Measurements from ENCODE around the gene REG4.
A peak's percentile ranks its signal among the peaks of the same experiment; 100 is the strongest.
"Not testable (repeated sequence)": the region's sequence is repeated elsewhere in the genome, so short reads cannot be mapped to it uniquely, and the experiment has no call there.

The REG4 gene

DNA sequence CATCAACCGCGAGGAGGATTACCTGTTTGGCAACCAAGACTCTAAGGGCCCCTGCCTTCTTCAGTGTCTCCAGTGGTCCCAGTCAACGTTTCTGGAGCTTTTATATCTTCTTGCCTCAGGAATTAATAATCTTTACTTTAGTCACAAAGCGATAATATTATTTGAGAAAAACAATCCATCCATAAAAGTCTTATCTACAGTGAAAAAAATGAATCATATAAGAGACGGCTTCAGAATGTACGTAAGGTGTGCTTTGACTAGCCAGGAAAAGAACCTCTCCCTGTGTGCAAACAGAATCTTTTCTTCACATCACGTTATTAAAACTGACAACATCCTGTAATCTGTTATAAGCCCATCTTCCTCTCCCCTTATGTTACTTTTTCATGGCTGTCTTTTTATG is at the start of gene REG4:
TSS of gene REG4 (minus strand) at position 74 of the 400 bp plus-strand sequence. CDS start 2,691 bp downstream, outside the sequence.
- DNase-seq: no peak

DNA sequence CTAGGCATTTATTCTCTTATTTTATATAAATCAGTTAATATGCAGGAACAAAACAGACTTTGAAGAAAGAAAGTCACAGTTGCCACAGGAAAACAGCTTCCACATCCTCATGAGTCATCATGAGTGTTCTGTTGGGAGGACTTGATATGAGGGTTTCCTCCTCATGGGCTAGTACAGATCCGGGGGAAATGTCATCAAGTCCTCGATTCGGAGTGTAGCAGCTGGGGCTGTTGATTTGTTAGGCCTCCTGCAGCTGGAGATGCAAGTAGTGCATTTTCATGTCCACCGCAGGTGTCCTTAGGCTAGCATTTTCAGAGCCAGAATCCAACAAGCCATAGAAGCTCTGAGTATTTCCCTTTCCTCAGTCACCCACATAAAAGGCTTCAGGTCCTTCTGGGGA is 48.4 kb upstream of the REG4 start:
- no peak for DNase-seq

GRCh38 chr1:119858556-119859214 is 47.4 kb upstream of the REG4 start:
- not testable (repeated sequence) for DNase-seq

DNA sequence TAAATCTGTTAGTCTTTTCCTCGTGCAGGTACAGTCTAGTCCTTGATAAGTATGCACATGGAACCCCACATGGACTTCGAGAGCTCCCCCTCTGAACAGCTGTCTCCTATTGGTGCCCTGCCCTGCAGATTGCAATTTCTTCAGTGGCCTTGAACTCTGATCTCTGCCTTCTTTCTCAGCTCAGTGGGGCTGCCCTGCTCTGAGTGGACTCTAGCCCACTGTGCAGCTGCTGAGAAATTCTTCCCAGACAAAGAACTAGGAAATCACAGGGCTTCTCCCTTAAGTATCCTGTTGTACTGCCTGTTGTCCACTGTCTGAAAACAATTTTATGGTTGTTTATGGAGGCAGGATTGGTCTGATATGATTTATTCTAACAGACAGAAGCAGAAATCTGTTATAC is 46.9 kb upstream of the REG4 start:
- DNase-seq: no peak

DNA sequence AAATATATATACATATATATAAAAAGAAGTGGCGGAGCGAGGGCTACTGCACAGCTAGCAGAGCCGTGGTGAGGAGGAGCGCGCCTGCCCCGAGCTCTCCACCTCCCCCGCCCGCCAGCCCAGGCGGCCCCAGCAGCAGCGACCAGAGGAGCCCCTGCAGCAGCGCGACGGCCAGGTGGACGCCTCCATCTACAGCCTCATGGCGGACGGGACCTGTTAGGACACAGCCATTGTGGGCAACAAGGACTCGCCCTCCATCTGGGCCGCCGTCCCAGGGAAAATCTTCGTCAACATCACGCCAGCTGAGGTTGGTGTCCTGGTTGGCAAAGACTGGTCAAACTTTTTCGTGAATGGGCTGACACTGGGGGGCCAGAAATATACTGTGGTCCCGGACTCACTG is 41.9 kb upstream of the REG4 start:
- no peak for DNase-seq

- not testable (repeated sequence) for DNase-seq
Observed at GRCh38 chr1:119844206-119844605, 32.9 kb upstream of the REG4 start.

- DNase-seq: no peak
Observed at GRCh38 chr1:119841306-119841705, 30.0 kb upstream of the REG4 start.

GRCh38 chr1:119840745-119841144 is 29.5 kb upstream of the REG4 start:
- no peak for DNase-seq

DNA sequence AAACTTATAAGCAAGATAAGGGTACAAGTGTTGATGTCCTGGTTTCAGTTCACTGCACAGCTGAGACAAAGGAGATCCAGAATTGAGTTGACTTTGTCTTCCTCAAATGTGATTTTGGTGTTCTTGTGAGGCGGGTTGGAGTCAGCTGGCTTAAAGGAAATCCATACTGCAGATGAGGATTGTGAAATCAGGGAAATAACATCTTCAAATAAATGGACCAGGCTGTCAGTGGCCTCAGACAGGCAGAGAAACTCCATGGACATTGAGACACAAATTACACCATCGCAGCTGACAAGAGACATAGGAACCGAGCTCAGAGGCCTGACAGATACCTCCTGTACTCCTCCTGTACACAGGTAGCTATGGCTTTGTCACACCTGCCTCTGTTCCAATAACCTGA is 27.0 kb upstream of the REG4 start:
- DNase-seq: no peak

- no peak for DNase-seq
Observed at GRCh38 chr1:119834990-119835389, 23.7 kb upstream of the REG4 start.

DNA sequence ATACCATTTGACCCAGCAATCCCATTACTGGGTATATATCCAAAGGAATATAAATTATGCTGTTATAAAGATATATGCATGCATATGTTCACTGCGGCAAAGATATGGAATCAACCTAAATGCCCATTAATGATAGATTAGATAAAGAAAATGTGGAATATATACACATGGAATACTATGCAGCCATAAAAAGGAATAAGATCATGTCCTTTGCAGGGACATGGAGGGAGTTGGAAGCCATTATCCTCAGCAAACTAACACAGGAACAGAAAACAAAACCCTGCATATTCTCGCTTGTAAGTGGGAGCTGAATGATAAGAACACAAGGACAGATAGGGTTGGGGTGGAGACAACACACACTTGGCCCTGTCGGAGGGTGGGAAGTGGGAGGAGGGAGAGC is 19.8 kb upstream of the REG4 start:
- DNase-seq: no peak

GRCh38 chr1:119829625-119830024 is 18.4 kb upstream of the REG4 start:
- no peak for DNase-seq

- not testable (repeated sequence) for DNase-seq
Observed at GRCh38 chr1:119829006-119829405, 17.7 kb upstream of the REG4 start.

GRCh38 chr1:119828266-119828665 is 17.0 kb upstream of the REG4 start:
- no peak for DNase-seq

DNA sequence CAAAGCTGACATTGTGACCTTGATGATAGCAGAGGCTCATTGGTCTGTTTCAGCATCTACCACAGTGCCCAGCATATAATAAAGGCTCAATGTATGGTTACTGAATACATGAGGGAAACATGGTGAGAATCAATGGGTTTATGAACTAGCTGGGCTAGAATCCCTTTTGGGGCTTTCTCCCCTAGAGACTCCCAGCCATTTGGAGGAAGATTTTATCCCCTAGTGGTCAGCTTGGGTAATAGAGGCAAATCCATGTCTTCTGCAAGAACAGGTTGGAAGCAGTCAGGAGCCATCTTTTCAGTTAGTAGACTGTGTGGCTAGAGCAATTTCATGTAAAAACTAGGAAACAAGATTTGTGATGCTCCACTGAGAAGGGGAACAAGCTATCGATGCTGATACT is 15.8 kb upstream of the REG4 start:
- no peak for DNase-seq

DNA sequence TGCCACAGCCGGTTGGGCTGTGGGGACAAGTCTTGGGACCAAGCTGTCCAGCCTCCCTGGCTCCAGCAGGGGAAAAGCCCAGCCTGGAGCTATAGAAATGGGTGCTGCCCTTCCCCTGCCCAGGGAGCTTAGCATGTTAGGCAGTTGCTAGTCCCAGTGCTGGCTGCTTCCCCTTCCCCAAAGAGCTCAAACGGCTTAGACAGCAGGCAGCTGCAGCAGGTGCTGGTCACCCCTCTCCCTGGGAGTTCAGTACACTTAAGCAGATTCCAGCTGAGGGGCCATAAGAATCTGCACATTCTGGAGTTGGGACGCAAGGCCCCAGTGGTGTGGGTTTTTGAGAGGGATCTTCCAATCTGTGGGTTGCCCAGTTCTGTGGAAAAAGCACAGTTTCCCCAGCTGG is 11.1 kb upstream of the REG4 start:
- DNase-seq: no peak

DNA sequence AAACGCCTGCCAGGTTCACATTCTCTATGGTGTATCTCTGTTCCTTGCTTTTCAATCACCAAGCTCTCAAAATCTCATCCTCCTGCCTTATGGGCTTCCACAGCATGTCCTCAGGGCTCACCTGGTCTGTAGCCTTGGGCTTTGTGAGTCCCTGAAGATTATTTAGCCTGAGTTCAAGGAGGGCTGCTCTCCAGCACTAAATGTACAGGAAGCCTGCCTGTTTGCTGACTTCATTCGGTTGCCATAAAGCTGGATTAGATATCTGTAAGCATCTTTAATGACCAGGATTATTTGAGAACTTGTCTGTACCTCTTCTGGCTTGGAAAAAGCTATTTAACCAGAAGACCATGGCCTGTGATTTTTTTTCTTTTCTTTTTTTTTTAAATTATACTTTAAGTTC is 6.9 kb upstream of the REG4 start:
- no peak for DNase-seq

- DNase-seq: no peak
Observed at GRCh38 chr1:119816407-119816806, 5.1 kb upstream of the REG4 start.

DNA sequence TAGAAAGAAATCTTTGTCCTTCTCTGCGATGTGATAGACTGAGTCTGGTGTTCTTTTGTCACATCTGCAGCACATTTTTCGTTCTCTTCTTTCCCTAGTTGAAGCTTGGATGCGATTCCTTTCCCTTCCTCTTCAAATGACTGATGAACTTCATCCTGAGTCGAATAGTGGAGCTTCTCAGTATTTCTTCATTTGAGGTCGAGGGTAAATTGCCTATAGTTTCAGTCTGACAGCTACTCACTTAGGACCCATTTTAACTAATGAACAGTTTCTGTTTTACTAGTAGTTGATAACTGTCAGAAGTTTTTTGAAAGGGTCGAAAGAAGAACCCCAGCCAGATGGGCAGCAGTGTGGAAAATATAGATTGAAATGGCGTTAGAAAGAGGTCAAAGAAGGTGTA is 4.7 kb upstream of the REG4 start:
- DNase-seq: no peak

DNA sequence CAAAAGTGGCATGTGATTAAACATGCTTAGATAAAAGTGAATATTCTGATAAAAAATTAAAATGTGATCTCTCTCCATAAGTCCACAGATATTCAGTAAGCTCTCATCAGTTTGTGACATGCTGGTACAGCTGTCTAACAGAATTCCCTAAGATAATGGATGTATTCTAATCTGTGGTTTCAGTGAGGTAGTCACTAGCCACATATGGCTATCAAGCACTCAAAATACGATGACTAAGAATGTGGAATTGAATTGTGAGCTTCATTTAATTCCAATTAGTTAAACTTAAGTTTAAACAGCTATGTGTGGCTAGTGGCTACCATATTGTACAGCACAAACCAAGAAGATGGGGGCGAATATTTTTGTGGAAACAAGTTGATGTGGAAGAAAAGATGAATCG is 4.1 kb upstream of the REG4 start:
- DNase-seq: no peak

- no peak for DNase-seq
Observed at GRCh38 chr1:119814288-119814687, 3.0 kb upstream of the REG4 start.

- no peak for DNase-seq
Observed at GRCh38 chr1:119811985-119812557, 811 bp upstream of the REG4 start.

DNA sequence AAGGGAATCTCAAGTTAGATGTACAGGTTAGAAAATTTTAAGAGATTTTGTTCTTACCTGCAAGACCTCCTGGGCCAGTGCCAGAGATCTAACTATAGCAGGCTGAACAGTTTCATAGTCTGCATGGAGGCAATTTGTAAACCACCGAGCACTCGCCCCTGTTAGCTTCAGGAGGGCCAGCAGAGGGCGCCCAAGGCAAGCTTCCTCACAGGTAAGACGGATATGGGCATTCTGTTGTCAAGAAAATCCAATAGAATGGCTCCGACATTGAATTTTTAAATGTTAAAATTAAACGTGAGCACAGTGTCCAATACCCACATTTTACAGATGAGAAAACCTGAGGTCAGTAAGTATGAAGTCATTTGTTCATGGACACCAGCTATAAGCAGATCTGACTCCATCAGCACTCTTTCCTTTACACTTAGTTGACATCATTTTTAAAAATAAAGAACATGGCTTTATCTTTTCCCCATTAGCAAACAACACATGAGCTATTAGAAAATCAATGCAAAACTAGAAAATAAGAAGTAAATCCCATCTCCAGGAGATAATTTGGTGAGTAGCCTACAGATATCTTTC is 2.2 kb downstream of the REG4 start:
- peak; percentile 62 for DNase-seq

GRCh38 chr1:119808491-119808890 is 2.8 kb downstream of the REG4 start:
- no peak for DNase-seq

DNA sequence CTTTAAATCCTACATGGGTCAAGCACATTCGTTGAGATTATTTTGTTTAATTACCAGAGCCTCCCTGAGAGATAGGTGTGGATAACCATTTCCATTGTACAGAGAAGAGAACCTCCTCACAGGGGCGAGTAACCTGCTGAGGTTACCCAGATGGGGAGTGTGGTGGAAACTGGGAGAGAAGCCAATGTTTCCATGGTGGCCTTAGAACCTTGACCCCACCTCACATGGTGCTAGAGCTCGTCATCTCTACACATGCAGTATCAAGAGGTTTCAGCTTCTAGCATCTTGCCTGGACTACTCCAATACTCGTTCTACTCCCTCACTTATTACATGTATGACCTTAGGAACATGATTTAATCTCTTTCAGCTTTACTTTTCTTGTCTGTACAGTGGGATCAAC is 4.8 kb downstream of the REG4 start:
- DNase-seq: no peak

All from stimulated activated CD4-positive, alpha-beta T cell treated with anti-CD3 and anti-CD28 coated beads, Interleukin-12 subunit alpha, Interleukin-12 subunit beta, amount 100 ng/mL, for 4 hours (primary cell).